HCT116 (cell line): ENCODE results near the gene STK40.

ENCODE experiments used
- CTCF ChIP-seq, 3 experiments: fragments of 200-600 bp in 1 of 3; sonication (generic) in 1 of 3; IDR thresholded peaks in 2 of 3; conservative IDR thresholded peaks in 1 of 3; 2 replicates each; pipeline ENCODE4 v1.5.1; 2012 to 2017; ENCODE audit warnings: low read depth in 2 of 3, low read length in 2 of 3, antibody characterized with exemption in 1 of 3, borderline replicate concordance in 1 of 3, control low read depth in 1 of 3, mild to moderate bottlenecking in 1 of 3, mixed read lengths in 1 of 3, mixed run types in 1 of 3, moderate library complexity in 1 of 3; ENCODE audit not compliant: insufficient read depth in 1 of 3
- ELF1 ChIP-seq: IDR thresholded peaks from 2 replicates; pipeline ENCODE4 v1.6.1; 2012; ENCODE audit warnings: low read depth, borderline replicate concordance
- EZH2 ChIP-seq: fragments of 200-600 bp; sonication (generic); IDR thresholded peaks from 2 replicates; pipeline ENCODE4 v1.6.1; 2017; ENCODE audit warnings: antibody characterized with exemption, mixed run types
- FOSL1 ChIP-seq: IDR thresholded peaks from 2 replicates; pipeline ENCODE4 v1.6.1; 2012; ENCODE audit warnings: low read depth
- JUND ChIP-seq: IDR thresholded peaks from 2 replicates; pipeline ENCODE4 v1.6.1; 2012
- MAX ChIP-seq: IDR thresholded peaks from 2 replicates; pipeline ENCODE4 v1.6.1; 2012
- RAD21 ChIP-seq: IDR thresholded peaks from 2 replicates; pipeline ENCODE4 v1.6.1; 2012; ENCODE audit warnings: low read depth, mild to moderate bottlenecking
- REST ChIP-seq: IDR thresholded peaks from 2 replicates; pipeline ENCODE4 v1.6.1; 2012; ENCODE audit warnings: low read depth
- SIN3A ChIP-seq: IDR thresholded peaks from 2 replicates; pipeline ENCODE4 v1.6.1; 2012; ENCODE audit warnings: low read depth
- TCF7L2 ChIP-seq: IDR thresholded peaks from 2 replicates; pipeline ENCODE4 v1.7.0; 2011; ENCODE audit warnings: borderline replicate concordance, inconsistent platforms; ENCODE audit not compliant: insufficient read depth, insufficient read length; ENCODE audit errors: extremely low read depth
- ZFX ChIP-seq: fragments of 450-650 bp; IDR thresholded peaks from 2 replicates; pipeline ENCODE4 v1.6.1; 2017

GRCh38 chr1:36389261-36389660 lies 3.5 kb upstream of the STK40 start:
- no peak for TF ChIP-seq CTCF (IDR thresholded peaks at IDR 0.05 in 2 of 3, conservative IDR thresholded peaks at IDR 0.05 in 1 of 3; ENCODE audit: borderline replicate concordance in 1 of 3, insufficient read depth in 1 of 3, low read depth in 2 of 3, low read length in 2 of 3)
- no peak for TF ChIP-seq FOSL1
- no peak for TF ChIP-seq MAX
- no peak for TF ChIP-seq TCF7L2
- TF ChIP-seq ELF1, result no peak
- no peak for TF ChIP-seq EZH2
- TF ChIP-seq REST, result no peak
- TF ChIP-seq JUND, result no peak
- no peak for TF ChIP-seq RAD21
- TF ChIP-seq SIN3A, result no peak
- no peak for TF ChIP-seq ZFX
